GM12865 (cell line): ENCODE data around the gene TMEM18.

Experiments
- DNase-seq: peaks from one replicate; pipeline ENCODE4 v3.0.0; 2010; ENCODE audit warnings: low read depth
- H3K4me3 ChIP-seq: 2 replicates; pipeline ENCODE4 v1.5.1; 2011; ENCODE audit warnings: mild to moderate bottlenecking, low read depth, low read length, control low read depth
- TF ChIP-seq, protein P1 (sequence below): IDR thresholded peaks from 2 replicates; pipeline ENCODE4 v1.5.1; 2011; ENCODE audit warnings: low read length, control low read depth, low read depth, inconsistent platforms; ENCODE audit not compliant: insufficient read depth; ENCODE audit errors: missing control alignments

The TMEM18 gene

GRCh38 chr2:674321-674985 lies 2.8 kb downstream of the TMEM18 start:
- TF ChIP-seq, protein P1, sequence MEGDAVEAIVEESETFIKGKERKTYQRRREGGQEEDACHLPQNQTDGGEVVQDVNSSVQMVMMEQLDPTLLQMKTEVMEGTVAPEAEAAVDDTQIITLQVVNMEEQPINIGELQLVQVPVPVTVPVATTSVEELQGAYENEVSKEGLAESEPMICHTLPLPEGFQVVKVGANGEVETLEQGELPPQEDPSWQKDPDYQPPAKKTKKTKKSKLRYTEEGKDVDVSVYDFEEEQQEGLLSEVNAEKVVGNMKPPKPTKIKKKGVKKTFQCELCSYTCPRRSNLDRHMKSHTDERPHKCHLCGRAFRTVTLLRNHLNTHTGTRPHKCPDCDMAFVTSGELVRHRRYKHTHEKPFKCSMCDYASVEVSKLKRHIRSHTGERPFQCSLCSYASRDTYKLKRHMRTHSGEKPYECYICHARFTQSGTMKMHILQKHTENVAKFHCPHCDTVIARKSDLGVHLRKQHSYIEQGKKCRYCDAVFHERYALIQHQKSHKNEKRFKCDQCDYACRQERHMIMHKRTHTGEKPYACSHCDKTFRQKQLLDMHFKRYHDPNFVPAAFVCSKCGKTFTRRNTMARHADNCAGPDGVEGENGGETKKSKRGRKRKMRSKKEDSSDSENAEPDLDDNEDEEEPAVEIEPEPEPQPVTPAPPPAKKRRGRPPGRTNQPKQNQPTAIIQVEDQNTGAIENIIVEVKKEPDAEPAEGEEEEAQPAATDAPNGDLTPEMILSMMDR: no peak
- no peak overlapping the region for H3K4me3 ChIP-seq
- no peak for DNase-seq

DNA sequence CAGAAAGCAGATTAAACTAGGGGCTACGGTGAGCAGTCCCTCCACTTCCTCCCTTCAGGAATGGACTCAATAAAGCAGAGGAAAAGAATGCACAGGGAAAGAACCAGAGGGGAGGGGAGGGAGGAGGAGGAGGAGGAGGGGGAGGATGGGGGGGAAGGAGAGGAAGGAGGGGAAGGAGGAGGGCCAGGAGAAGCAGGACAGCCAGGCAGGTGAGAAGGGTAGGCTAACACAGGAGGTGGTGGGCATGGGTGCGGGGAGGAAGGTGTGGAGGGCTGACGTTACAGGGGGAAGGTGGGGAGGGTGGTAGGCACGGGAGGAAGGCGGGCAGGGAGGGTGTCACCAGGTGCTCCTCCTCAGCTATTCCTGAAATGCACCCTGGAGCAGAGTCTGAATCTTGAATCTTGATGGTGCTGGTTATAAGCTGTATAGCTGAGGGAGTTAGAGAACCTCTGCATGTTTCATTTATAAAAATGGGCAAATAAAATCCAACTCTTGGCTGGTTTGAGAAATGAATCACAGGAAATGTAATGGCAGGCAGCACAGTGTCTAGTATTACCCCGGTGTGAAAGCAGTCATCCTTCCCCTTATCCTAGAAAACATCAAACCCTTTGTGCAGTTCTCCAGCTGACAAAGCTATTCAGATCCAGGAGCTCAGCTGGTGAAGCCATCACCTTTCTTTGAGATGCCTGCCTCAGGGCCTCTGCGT lies 3.4 kb downstream of the TMEM18 start:
- no peak overlapping the region for H3K4me3 ChIP-seq
- TF ChIP-seq, protein P1: no peak
- DNase-seq: no peak

GRCh38 chr2:673016-673415 lies 4.2 kb downstream of the TMEM18 start:
- DNase-seq: no peak
- peak overlapping the region; percentile 11; the same call in 1 of the 2 replicates for H3K4me3 ChIP-seq
- TF ChIP-seq, protein P1: no peak

DNA sequence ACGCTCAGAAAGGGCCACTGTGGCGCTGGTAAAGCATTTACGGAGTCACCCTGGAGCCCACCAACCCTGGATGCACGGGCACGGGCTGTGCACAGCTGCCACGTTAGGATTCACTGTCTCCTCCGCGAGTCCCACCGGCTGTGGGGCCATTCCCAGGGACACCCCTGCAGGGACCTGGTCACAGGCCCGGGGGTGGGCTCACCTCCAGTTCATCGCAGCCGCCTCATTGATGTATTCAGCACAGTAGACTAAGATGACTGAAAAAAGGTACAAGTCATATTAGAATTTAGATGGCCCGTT lies 4.7 kb downstream of the TMEM18 start:
- TF ChIP-seq, protein P1: no peak
- no peak overlapping the region for H3K4me3 ChIP-seq
- no peak for DNase-seq

DNA sequence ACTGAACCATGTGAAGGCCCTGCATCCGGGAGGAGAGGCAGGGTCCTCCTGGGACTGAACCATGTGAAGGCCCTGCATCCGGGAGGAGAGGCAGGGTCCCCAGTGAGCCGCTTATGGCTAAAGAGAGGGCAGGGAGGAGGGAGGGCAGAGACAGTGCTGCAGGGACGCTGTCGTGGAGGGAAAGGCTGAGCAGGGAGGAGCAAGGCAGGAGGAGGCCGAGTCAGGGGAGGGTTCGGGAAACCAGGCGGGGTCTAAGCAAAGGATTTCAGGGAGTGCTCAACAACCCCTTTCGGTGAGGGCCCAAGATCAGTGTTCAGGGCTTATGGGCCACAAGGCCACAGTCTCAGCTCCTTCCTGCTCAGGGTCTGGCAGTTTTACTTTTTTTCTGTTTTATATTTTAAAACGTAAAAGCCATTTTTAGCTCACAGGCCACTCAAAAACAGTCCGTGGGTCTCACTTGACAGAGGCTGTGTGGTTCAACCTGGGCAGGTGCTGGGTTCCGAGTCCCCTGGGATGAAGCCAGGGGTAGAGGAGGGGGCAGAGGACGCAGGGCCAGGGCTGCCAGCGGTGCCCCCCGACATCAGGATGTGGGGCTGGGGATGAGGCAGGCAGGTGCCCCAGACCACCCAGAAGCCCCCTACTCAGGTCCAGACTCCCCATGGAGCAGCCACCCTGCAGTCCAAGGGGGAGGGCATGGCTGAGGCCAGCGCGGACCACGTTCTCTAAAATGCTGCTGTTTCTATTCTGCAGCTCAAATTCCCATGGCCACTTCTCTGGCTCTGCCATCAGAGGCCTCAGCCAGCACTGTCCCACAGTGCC lies 5.2 kb downstream of the TMEM18 start:
- TF ChIP-seq, protein P1: no peak
- DNase-seq: no peak
- no peak overlapping the region for H3K4me3 ChIP-seq

DNA sequence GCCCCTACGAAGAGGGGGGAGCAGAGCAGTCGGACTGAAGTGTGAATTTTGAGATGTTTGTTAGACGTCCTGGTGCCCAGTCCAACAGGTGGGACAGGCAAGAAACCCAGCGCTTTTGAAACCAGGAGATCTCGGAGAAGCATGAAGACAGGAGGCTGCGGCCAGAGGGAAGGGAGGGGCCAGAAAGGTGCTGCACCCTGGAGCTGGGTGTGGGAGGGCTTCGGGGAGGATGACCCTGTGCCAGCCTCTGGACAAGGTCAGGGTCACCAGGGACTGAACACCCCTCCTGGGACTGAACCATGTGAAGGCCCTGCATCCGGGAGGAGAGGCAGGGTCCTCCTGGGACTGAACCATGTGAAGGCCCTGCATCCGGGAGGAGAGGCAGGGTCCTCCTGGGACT lies 6.1 kb downstream of the TMEM18 start:
- DNase-seq: no peak
- H3K4me3 ChIP-seq: no peak overlapping the region
- TF ChIP-seq, protein P1: no peak

- no peak overlapping the region for H3K4me3 ChIP-seq
- TF ChIP-seq, protein P1: no peak
- DNase-seq: no peak
These were observed 6.6 kb downstream of the TMEM18 start for GRCh38 chr2:670637-671036.
